Activated T-cell treated with anti-CD3 and anti-CD28 coated beads for 1 hour (primary cell): ENCODE measurements around the gene NTM.

Experiments
- DNase-seq: peaks from one replicate; pipeline ENCODE4 v3.0.0-alpha.2; 2020; ENCODE audit warnings: low read depth

NTM gene

GRCh38 chr11:131549770-131550169 is 179.4 kb downstream of the NTM start:
- no peak for DNase-seq

DNA sequence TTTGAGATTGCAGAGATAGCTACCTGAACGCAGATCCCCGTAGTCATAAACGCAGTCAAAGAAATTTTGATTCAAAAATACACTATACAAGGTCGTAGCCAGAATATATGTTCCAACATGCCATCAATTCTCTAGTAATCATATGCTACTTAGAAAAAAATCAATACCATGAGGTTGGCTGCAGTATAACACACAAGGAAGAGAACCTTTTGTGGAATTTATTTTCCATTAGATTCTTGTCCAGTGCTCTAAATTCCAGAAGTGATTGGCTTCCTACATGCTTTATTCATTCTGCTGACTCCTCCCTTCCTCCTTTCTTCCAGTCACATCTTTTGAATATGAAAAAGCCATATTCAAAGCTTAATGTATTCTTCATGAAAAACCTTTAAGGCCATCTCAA is 189.9 kb downstream of the NTM start:
- no peak for DNase-seq

DNA sequence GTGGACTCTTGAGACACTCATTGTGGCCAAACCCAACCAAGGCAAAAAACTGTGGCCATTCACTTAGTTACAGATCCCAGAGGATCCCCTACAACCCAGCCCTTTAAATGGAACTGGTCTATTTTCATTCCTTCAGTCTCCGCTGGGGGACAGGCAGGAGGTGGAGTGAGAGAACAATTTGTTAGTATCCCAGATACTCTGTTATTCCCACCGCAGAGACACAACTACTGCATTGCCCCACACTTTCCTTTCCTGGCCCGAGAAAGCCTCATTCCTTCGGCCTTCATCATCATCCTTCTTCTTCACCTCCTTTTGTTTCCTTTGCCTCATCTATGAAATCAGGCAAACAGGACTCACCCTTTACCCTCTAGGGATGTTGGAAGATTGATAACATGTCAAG is 191.1 kb downstream of the NTM start:
- no peak for DNase-seq

DNA sequence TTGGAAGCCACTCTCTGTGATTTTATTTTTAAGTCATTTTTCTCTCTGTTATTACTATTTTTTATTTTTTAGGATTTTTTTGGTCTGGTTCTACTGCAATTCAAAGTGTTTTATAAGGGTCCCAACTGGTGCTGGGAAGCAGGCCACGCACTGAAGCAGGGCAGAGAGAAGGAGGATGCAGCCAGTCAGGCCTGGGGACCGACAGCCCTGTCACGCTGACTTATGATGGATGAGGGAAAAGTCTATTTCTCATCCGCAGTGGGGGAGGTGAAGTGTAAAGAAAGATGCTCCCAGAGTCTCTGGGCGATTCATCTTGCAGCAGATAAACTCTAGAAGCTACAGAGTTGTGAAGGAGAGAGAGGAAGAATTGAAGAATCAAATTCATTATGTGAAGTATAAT is 191.6 kb downstream of the NTM start:
- DNase-seq, result no peak

GRCh38 chr11:131568318-131568717 is 197.9 kb downstream of the NTM start:
- DNase-seq, result no peak

DNA sequence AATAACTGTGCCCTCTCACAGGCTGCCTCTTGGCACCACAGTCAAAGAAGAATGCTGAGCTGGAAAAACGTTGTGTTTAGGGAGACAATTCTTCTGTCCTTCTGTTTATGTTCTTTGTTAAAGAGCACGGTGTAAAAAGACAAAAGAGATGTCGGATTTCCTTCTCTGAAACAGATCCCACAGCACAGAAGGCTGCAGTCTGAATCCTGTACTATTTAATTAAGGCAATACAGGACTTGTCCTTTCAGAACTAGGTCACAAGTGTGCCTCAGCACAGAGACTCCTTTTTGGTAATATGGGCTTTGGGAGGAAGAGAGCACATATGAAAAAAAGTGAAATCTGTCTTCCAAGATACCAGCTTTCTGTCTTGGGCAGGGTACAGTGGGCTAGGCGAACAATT is 201.2 kb downstream of the NTM start:
- no peak for DNase-seq

DNA sequence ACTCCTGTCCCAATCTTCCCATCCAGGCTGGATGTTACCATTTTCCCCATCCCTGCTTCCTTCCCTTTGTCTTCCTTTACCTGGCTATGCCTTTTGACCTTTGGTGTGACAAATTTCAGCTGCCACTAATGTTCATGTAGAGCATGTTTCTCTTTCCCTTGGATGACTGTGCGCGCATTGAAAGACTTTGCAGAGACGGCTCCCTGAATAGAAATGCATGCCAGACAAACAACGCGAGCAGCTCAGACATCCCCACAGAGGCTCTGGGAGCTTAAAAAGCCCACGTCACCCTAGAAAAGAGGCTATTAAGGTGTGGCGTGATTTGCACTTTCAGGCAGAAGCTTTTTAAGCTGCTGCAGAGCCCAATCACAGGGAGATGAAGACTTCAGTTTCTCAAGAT is 202.0 kb downstream of the NTM start:
- no peak for DNase-seq

GRCh38 chr11:131579932-131580387 is 209.5 kb downstream of the NTM start:
- DNase-seq, result no peak

GRCh38 chr11:131580476-131580875 is 210.1 kb downstream of the NTM start:
- no peak for DNase-seq

DNA sequence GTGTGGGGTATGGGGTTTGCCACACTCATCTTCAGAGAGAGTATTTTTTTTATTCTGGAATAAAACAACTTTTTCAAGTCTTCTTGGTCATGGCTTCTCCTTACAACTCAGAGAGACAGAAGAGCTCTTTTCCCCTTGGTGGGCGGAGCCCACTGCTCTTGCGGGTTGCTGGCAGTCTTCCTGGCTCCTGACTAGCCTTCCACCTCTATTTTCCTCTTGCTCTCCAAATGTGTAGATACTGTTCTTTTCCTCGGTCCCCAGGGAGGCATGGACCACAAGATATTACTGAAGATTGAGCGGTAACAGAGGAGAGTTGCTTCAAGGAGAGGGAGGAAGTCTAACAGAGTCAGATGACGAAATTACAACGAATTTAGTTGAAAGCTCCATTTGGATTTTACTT is 210.6 kb downstream of the NTM start:
- no peak for DNase-seq

DNA sequence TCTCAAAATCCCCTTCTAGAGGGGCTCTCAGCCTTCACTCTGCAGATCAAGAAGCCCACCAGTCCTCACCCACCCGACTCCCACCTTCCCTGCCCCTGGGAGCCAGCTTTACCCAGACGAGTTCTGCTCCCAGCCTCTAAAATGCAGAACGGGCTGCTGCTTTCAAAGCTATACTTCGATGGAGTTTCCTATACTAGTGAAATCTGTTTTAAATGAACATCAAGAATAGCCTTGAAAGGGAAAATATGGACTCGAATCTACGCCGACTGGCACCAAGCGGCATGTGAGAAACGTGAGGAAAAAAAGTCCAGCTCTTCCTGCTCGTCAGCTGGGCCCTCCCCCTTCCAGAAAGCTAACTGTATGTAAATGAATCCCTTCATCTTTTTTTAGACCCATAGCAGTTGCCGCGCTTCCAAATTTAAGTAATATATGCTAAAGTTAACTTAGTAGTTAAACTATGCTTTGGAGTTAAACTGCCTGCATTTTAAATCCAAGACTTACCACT is 211.7 kb downstream of the NTM start:
- no peak for DNase-seq

GRCh38 chr11:131583421-131583820 is 213.0 kb downstream of the NTM start:
- DNase-seq, result no peak

GRCh38 chr11:131583938-131584337 is 213.5 kb downstream of the NTM start:
- DNase-seq, result no peak

DNA sequence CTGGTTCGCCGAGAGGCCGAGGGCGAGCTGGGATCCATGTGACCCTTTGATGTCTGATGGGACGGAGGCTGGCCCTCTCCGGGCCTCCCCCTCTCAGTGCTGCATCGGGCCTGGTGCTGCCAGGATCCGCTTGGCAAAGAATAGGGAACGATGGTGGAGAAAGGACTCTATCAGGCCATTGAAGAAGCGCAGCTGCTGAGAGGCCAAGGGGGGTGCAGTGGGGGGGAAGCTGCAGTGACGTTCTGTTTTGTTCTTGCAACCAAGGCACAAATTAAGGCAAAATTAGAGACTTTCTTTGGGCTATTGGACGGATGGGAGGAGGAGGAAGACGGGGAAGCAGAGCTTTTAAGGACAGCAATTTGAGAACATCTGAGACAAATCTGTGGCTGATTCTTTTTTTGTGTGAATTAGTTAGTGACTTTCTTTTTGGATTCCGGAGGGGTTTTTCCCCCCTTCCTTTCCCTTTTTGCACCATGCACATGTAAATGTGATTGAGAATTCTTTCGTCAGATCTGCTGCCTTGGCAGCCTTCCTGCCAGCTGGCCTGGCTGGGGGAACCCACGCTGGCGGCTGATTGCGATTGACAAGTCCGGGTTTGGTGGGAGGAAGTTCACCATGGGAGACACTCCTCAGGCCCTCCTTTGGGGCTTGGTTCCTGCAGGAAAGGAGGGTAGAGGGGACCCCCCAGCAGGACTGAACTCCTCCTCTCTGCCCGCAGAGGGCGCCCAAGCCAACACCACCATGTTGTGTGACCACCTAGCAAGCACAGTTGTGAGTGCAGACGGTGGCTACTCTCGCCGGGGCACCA is 214.6 kb downstream of the NTM start:
- DNase-seq, result no peak

DNA sequence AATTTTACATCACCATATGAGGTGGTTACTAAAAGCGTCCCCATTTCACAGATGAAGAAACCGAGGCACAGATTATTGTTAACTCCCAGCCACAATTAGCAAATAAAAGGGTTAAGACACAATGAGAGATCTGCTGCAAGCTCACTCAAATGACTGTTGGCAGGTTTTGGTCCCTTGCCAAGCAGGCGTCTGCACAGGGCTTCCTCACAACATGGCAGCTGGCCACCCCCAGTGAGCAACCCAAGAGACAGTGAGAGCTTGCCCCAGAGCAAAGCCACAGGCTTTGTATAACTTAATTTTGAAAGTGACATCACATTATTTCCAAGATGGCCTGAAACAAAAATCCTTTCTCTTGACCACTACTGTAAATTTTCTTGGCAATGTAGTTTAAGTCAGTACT is 217.6 kb downstream of the NTM start:
- DNase-seq, result no peak

GRCh38 chr11:131591051-131591461 is 220.6 kb downstream of the NTM start:
- no peak for DNase-seq

DNA sequence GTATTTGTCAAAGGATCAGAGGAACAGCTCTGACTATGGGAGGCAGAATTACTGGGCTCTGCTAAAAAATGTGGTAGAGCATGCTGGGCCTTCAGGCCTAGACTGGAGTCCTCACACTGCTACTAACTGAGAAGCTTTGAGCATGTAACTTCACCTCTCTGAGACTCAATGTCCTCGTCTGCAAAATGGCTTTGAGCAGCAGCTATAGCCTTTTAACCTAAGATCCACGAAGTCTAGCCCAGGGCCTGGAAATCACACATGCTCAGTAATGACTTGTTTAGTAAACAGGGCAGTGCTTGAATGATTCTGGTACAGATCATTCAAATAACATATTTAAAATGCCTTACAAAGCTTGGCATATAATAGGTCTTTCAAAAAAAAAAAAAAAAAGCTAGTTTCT is 221.7 kb downstream of the NTM start:
- no peak for DNase-seq

GRCh38 chr11:131592734-131593133 is 222.3 kb downstream of the NTM start:
- no peak for DNase-seq

GRCh38 chr11:131593301-131593700 is 222.9 kb downstream of the NTM start:
- no peak for DNase-seq

DNA sequence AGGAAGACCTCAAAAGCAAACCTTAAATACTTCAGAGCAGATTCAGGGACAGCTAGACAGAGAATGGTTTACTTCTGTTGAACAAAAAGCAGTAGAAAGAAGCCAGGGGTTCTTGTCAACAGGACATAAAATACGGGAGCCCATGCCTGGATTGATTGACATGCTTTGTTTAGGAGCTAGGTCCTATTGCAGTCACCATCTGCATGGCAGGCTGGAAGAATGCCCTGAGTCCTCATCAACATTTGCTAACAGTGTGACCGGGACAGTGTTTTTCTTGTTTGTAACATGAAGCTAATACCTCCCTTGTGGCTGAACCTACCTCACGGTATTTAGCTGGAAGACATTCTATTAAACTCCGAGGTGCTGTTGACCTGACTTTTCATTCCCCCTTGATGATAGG is 225.4 kb downstream of the NTM start:
- no peak for DNase-seq

GRCh38 chr11:131597890-131598289 is 227.5 kb downstream of the NTM start:
- no peak for DNase-seq

DNA sequence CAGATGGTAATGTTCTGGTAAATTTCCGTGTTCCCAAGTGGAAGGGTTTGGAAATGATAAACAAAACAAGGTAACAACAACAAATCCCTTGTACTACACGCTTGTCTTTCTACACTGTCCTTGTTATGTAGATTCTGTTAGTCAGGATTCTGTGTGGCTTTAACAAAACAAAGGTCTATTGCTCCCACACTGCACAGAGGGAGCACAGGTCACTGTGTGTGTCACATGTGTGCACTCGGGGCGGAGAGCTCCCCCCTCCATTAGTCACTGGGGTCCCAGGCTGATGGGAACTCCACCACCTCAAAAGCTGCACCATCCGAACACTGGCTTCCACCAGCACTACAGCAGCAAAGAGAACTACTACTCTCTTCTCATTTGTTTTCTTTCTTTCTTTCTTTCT is 227.9 kb downstream of the NTM start:
- no peak for DNase-seq

- no peak for DNase-seq
Measured at GRCh38 chr11:131599285-131599684, 228.9 kb downstream of the NTM start.

DNA sequence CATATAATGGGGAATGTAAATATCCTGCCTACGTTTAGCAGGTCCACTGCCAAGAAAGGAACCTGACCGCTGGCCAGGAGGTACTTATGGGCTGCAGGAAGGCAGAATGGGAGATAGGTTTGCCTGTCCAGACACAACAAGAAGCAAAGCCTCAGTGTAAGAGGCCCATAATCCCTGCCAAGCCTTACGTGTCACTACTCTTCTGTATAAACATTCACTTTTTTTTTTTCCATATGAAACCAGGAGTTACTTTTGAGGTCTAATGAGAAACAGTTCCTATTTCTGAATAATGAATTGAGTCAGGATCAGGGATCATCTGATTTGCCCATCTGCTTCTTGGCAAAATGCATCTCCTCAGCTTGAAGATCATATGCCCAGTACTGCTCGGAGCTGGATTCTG is 230.2 kb downstream of the NTM start:
- no peak for DNase-seq
